ENCODE results near the gene LRRC32. TPM values are rescaled to one million over a fixed set of nuclear protein-coding genes. Genes with fewer than 3 reads are reported as not detected.

The LRRC32 gene
- total and polyA plus RNA-seq, 2 experiments from 2014 or later: 0.42 to 0.58 TPM

DNA sequence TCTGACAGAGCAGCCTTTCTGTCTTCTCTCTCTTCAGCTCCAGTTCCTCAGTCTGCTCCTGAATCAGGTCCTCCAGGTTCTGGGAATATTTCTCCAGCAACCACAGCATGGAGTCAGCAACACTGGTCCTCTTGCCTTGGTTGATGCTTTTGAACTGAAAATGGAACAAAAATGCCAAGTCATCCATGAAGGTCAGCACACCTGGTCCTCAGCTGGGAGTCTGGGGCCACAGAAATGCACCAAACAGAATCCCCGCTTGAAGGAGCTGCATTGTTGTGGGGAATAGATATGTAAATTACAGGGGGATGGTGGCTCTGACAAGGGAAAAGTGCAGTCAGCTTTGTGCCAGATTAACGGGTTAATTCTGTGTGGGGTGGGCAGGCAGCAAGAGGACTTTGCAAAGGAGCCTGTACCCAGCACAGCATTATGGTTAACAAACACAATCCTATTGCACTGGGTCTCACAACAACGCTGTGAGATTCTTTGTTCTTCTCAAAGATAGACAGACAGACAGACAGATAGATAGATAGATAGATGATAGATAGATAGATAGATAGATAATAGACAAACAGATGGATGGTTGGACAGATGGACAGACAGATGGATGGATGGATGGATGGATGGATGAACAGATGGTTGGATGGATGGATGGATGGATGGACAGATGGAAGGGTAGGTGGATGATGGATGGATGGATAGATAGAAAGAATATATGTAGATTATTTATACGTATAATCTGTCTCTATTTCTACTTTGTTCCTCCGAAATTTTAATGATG, 33.8 kb upstream of the LRRC32 start:
- peaks cover 16% of the 10 kb centered on the region for H3K27me3 Mint-ChIP-seq (ENCODE audit: insufficient read depth, low read depth, poor library complexity)
- H3K4me2 ChIP-seq: peak overlapping the region; percentile 49
- H3K27me3 ChIP-seq (ENCODE audit: insufficient read depth): no peaks in the 10 kb centered on the region
- no peaks in the 10 kb centered on the region for H3K79me2 ChIP-seq (replicated peaks; ENCODE audit: insufficient read depth)
- no peaks in the 10 kb centered on the region for H3F3A ChIP-seq (replicated peaks; ENCODE audit: low read depth)
- H3K4me3 Mint-ChIP-seq: peak overlapping the region; percentile 54
- TF ChIP-seq POLR2AphosphoS5 (IDR thresholded peaks at IDR 0.05; ENCODE audit: low read depth): peak; percentile 35; the same call in 1 of the 2 replicates
- TF ChIP-seq JUNB (IDR thresholded peaks at IDR 0.05; ENCODE audit: unreplicated experiment): no peak
- TF ChIP-seq ZNF331 (CRISPR knock-in tag; IDR thresholded peaks at IDR 0.05; ENCODE audit: low read depth): no peak
- TF ChIP-seq, protein P1, sequence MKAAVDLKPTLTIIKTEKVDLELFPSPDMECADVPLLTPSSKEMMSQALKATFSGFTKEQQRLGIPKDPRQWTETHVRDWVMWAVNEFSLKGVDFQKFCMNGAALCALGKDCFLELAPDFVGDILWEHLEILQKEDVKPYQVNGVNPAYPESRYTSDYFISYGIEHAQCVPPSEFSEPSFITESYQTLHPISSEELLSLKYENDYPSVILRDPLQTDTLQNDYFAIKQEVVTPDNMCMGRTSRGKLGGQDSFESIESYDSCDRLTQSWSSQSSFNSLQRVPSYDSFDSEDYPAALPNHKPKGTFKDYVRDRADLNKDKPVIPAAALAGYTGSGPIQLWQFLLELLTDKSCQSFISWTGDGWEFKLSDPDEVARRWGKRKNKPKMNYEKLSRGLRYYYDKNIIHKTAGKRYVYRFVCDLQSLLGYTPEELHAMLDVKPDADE (IDR thresholded peaks at IDR 0.05): no peak
- TF ChIP-seq, protein P2, sequence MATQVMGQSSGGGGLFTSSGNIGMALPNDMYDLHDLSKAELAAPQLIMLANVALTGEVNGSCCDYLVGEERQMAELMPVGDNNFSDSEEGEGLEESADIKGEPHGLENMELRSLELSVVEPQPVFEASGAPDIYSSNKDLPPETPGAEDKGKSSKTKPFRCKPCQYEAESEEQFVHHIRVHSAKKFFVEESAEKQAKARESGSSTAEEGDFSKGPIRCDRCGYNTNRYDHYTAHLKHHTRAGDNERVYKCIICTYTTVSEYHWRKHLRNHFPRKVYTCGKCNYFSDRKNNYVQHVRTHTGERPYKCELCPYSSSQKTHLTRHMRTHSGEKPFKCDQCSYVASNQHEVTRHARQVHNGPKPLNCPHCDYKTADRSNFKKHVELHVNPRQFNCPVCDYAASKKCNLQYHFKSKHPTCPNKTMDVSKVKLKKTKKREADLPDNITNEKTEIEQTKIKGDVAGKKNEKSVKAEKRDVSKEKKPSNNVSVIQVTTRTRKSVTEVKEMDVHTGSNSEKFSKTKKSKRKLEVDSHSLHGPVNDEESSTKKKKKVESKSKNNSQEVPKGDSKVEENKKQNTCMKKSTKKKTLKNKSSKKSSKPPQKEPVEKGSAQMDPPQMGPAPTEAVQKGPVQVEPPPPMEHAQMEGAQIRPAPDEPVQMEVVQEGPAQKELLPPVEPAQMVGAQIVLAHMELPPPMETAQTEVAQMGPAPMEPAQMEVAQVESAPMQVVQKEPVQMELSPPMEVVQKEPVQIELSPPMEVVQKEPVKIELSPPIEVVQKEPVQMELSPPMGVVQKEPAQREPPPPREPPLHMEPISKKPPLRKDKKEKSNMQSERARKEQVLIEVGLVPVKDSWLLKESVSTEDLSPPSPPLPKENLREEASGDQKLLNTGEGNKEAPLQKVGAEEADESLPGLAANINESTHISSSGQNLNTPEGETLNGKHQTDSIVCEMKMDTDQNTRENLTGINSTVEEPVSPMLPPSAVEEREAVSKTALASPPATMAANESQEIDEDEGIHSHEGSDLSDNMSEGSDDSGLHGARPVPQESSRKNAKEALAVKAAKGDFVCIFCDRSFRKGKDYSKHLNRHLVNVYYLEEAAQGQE (IDR thresholded peaks at IDR 0.05; ENCODE audit: unreplicated experiment): no peak
- no peak for TF ChIP-seq EZH2phosphoT487 (IDR thresholded peaks at IDR 0.05; ENCODE audit: unreplicated experiment)
- TF ChIP-seq CREB1 (CRISPR knock-in tag; IDR thresholded peaks at IDR 0.05; ENCODE audit: low read depth): no peak
- TF ChIP-seq, protein P3, sequence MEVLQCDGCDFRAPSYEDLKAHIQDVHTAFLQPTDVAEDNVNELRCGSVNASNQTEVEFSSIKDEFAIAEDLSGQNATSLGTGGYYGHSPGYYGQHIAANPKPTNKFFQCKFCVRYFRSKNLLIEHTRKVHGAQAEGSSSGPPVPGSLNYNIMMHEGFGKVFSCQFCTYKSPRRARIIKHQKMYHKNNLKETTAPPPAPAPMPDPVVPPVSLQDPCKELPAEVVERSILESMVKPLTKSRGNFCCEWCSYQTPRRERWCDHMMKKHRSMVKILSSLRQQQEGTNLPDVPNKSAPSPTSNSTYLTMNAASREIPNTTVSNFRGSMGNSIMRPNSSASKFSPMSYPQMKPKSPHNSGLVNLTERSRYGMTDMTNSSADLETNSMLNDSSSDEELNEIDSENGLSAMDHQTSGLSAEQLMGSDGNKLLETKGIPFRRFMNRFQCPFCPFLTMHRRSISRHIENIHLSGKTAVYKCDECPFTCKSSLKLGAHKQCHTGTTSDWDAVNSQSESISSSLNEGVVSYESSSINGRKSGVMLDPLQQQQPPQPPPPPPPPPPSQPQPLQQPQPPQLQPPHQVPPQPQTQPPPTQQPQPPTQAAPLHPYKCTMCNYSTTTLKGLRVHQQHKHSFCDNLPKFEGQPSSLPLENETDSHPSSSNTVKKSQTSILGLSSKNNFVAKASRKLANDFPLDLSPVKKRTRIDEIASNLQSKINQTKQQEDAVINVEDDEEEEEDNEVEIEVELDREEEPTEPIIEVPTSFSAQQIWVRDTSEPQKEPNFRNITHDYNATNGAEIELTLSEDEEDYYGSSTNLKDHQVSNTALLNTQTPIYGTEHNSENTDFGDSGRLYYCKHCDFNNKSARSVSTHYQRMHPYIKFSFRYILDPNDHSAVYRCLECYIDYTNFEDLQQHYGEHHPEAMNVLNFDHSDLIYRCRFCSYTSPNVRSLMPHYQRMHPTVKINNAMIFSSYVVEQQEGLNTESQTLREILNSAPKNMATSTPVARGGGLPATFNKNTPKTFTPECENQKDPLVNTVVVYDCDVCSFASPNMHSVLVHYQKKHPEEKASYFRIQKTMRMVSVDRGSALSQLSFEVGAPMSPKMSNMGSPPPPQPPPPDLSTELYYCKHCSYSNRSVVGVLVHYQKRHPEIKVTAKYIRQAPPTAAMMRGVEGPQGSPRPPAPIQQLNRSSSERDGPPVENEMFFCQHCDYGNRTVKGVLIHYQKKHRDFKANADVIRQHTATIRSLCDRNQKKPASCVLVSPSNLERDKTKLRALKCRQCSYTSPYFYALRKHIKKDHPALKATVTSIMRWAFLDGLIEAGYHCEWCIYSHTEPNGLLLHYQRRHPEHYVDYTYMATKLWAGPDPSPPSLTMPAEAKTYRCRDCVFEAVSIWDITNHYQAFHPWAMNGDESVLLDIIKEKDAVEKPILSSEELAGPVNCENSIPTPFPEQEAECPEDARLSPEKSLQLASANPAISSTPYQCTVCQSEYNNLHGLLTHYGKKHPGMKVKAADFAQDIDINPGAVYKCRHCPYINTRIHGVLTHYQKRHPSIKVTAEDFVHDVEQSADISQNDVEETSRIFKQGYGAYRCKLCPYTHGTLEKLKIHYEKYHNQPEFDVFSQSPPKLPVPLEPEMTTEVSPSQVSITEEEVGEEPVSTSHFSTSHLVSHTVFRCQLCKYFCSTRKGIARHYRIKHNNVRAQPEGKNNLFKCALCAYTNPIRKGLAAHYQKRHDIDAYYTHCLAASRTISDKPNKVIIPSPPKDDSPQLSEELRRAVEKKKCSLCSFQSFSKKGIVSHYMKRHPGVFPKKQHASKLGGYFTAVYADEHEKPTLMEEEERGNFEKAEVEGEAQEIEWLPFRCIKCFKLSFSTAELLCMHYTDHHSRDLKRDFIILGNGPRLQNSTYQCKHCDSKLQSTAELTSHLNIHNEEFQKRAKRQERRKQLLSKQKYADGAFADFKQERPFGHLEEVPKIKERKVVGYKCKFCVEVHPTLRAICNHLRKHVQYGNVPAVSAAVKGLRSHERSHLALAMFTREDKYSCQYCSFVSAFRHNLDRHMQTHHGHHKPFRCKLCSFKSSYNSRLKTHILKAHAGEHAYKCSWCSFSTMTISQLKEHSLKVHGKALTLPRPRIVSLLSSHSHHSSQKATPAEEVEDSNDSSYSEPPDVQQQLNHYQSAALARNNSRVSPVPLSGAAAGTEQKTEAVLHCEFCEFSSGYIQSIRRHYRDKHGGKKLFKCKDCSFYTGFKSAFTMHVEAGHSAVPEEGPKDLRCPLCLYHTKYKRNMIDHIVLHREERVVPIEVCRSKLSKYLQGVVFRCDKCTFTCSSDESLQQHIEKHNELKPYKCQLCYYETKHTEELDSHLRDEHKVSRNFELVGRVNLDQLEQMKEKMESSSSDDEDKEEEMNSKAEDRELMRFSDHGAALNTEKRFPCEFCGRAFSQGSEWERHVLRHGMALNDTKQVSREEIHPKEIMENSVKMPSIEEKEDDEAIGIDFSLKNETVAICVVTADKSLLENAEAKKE (CRISPR knock-in tag; IDR thresholded peaks at IDR 0.05): peak; percentile 84
- no peak for TF ChIP-seq NANOG (IDR thresholded peaks at IDR 0.05; ENCODE audit: borderline replicate concordance)
- peak overlapping the region; percentile 97 for H3K27ac Mint-ChIP-seq
- peak overlapping the region; percentile 73; the same call in 1 of the 2 replicates for H2AFZ ChIP-seq
- no peaks in the 10 kb centered on the region for H4K20me1 ChIP-seq (replicated peaks; ENCODE audit: insufficient read depth)
- H3K4me1 ChIP-seq (ENCODE audit: insufficient read depth): peaks cover 15% of the 10 kb centered on the region
- peaks cover 24% of the 10 kb centered on the region for H3K9me3 Mint-ChIP-seq
- H3K36me3 ChIP-seq (ENCODE audit: insufficient read depth): no peaks in the 10 kb centered on the region
- peak; percentile 74 for DNase-seq (ENCODE audit: low spot score)
- H3K36me3 Mint-ChIP-seq (ENCODE audit: low read depth): peaks cover 18% of the 10 kb centered on the region
- peaks cover 12% of the 10 kb centered on the region for H3K9me2 ChIP-seq (ENCODE audit: insufficient read depth)
- ATAC-seq: peak; percentile 80
- H3K4me3 ChIP-seq: peak overlapping the region; percentile 19; the same call in 1 of the 2 replicates
- H3K27ac ChIP-seq (ENCODE audit: low read depth): peak overlapping the region; percentile 88; the same call in 1 of the 2 replicates
- H3K4me1 Mint-ChIP-seq: peaks cover 28% of the 10 kb centered on the region
